OCI-M1 (cell line): Measurements from ENCODE around the gene DPYSL5.
A peak's percentile ranks its signal among the peaks of the same experiment; 100 is the strongest.
"Not testable (repeated sequence)": the region's sequence is repeated elsewhere in the genome, so short reads cannot be mapped to it uniquely, and the experiment has no call there.

Experiments
- DNase-seq: peaks from one replicate; lab custom pipeline; 2025; lab: John Stamatoyannopoulos, UW

DPYSL5 gene

GRCh38 chr2:26901326-26902183 lies 53.6 kb downstream of the DPYSL5 start:
- DNase-seq = no peak

- no peak for DNase-seq
Measured at GRCh38 chr2:26903676-26904075, 55.7 kb downstream of the DPYSL5 start.

GRCh38 chr2:26904839-26905238 lies 56.9 kb downstream of the DPYSL5 start:
- no peak for DNase-seq

GRCh38 chr2:26905341-26906198 lies 57.6 kb downstream of the DPYSL5 start:
- no peak for DNase-seq

GRCh38 chr2:26907416-26907815 lies 59.5 kb downstream of the DPYSL5 start:
- DNase-seq = no peak

GRCh38 chr2:26910176-26910575 lies 62.2 kb downstream of the DPYSL5 start:
- no peak for DNase-seq

- no peak for DNase-seq
Measured at GRCh38 chr2:26911911-26912861, 64.3 kb downstream of the DPYSL5 start.

- no peak for DNase-seq
Measured at GRCh38 chr2:26913606-26913998, 65.7 kb downstream of the DPYSL5 start.

- no peak for DNase-seq
Measured at GRCh38 chr2:26913999-26914658, 66.2 kb downstream of the DPYSL5 start.

- no peak for DNase-seq
Measured at GRCh38 chr2:26914659-26915310, 66.9 kb downstream of the DPYSL5 start.

GRCh38 chr2:26915316-26915715 lies 67.4 kb downstream of the DPYSL5 start:
- no peak for DNase-seq

GRCh38 chr2:26916128-26916692 lies 68.3 kb downstream of the DPYSL5 start:
- DNase-seq = no peak

- DNase-seq = no peak
Measured at GRCh38 chr2:26917135-26917836, 69.4 kb downstream of the DPYSL5 start.

GRCh38 chr2:26921323-26921722 lies 73.4 kb downstream of the DPYSL5 start:
- DNase-seq = no peak

GRCh38 chr2:26922405-26923188 lies 74.7 kb downstream of the DPYSL5 start:
- peak; percentile 78 for DNase-seq

- not testable (repeated sequence) for DNase-seq
Measured at GRCh38 chr2:26923189-26923466, 75.2 kb downstream of the DPYSL5 start.

- no peak for DNase-seq
Measured at GRCh38 chr2:26924731-26925099, 76.8 kb downstream of the DPYSL5 start.

GRCh38 chr2:26925100-26925791 lies 77.3 kb downstream of the DPYSL5 start:
- no peak for DNase-seq

- DNase-seq = no peak
Measured at GRCh38 chr2:26927221-26927620, 79.3 kb downstream of the DPYSL5 start.
